Fibroblast of lung (primary cell): ENCODE measurements around the gene AXL. TPM values are rescaled to one million over a fixed set of nuclear protein-coding genes. Genes with fewer than 3 reads are reported as not detected.

Experiments used
- DNase-seq, 2 donors: peaks; one replicate each; pipeline versions ENCODE4 v3.0.0 to v3.0.0-alpha.2; 2010; ENCODE audit warnings: low read depth in 2 of 2
- H2AFZ ChIP-seq: 2 replicates; pipeline ENCODE4 v1.5.1; 2012; ENCODE audit warnings: low read length, control low read depth, inconsistent platforms
- H3K27ac ChIP-seq: 2 replicates; pipeline ENCODE4 v1.5.1; 2011; ENCODE audit warnings: low read length, control low read depth; ENCODE audit not compliant: insufficient read depth
- H3K27me3 ChIP-seq: 2 replicates; pipeline ENCODE4 v1.5.1; 2011; ENCODE audit warnings: mild to moderate bottlenecking, low read length; ENCODE audit not compliant: control insufficient read depth, insufficient read depth
- H3K36me3 ChIP-seq: 2 replicates; pipeline ENCODE4 v1.5.1; 2011; ENCODE audit warnings: low read length; ENCODE audit not compliant: control insufficient read depth, insufficient read depth
- H3K4me1 ChIP-seq: 2 replicates; pipeline ENCODE4 v1.5.1; 2011; ENCODE audit warnings: low read length; ENCODE audit not compliant: control insufficient read depth, insufficient read depth; ENCODE audit errors: extremely low read depth
- H3K4me2 ChIP-seq: 2 replicates; pipeline ENCODE4 v1.5.1; 2011; ENCODE audit warnings: low read length, control low read depth; ENCODE audit not compliant: insufficient read depth; ENCODE audit errors: extremely low read depth
- H3K4me3 ChIP-seq, 4 experiments: fragments of 200-600 bp in 1 of 4; sonication (generic) in 1 of 4; replicated peaks in 1 of 4; 2 replicates each; pipeline ENCODE4 v1.5.1; 2011 to 2016; ENCODE audit warnings: low read length in 4 of 4, low read depth in 3 of 4, mild to moderate bottlenecking in 3 of 4, control low read depth in 2 of 4, inconsistent platforms in 1 of 4, mixed read lengths in 1 of 4; ENCODE audit not compliant: insufficient read depth in 1 of 4; ENCODE audit errors: control extremely low read depth in 1 of 4
- H3K79me2 ChIP-seq: 2 replicates; pipeline ENCODE4 v1.5.1; 2012; ENCODE audit warnings: mild to moderate bottlenecking, low read length, inconsistent platforms; ENCODE audit not compliant: control insufficient read depth, insufficient read depth
- H3K9ac ChIP-seq: 2 replicates; pipeline ENCODE4 v1.5.1; 2011; ENCODE audit warnings: mild to moderate bottlenecking, low read length, control low read depth; ENCODE audit not compliant: insufficient read depth
- H3K9me3 ChIP-seq: 2 replicates; pipeline ENCODE4 v1.5.1; 2012; ENCODE audit warnings: low read depth, low read length; ENCODE audit not compliant: control insufficient read depth, insufficient read depth
- H4K20me1 ChIP-seq: 2 replicates; pipeline ENCODE4 v1.5.1; 2011; ENCODE audit warnings: low read length; ENCODE audit not compliant: control insufficient read depth, insufficient read depth; ENCODE audit errors: extremely low read depth
- CTCF ChIP-seq, 2 donors: IDR thresholded peaks in 1 of 2; conservative IDR thresholded peaks in 1 of 2; 1 replicate in 1 of 2; 2 replicates in 1 of 2; pipeline ENCODE4 v1.5.1; 2011 to 2012; ENCODE audit warnings: low read length in 2 of 2, control low read depth in 1 of 2, inconsistent platforms in 1 of 2, low read depth in 1 of 2, mild to moderate bottlenecking in 1 of 2
- EZH2 ChIP-seq: IDR thresholded peaks from 2 replicates; pipeline ENCODE4 v1.5.1; 2012; ENCODE audit warnings: low read length, control low read depth, mild to moderate bottlenecking; ENCODE audit errors: missing control alignments
- polyA plus RNA-seq, 2 donors: library from polyadenylated mRNA; depleted of rRNA in 1 of 2; stranded (reverse) in 1 of 2; unstranded in 1 of 2; fragments of >200 nt; gene quantifications; 2 replicates each; pipeline ENCODE4 v1.2.1, GENCODE V29; 2011 to 2012; ENCODE audit warnings: missing spikeins in 1 of 2
- total RNA-seq: library from RNA; depleted of rRNA; stranded (reverse); fragments of >200 nt; gene quantifications from 2 replicates; pipeline ENCODE4 v1.2.1, GENCODE V29; 2014

Gene AXL
- total and polyA plus RNA-seq, 2 donors (not counting 1 experiment from before 2014, with no cell fraction given) = 223 to 319 TPM

- H3K4me1 ChIP-seq = peaks cover 52% of the 10 kb centered on the region
- peaks cover 46% of the 10 kb centered on the region for H3K36me3 ChIP-seq
These were observed 5.6 kb downstream of the AXL start for GRCh38 chr19:41224632-41225031.

GRCh38 chr19:41225238-41226052 is 6.4 kb downstream of the AXL start:
- H3K27ac ChIP-seq = peak overlapping the region; percentile 99
- no peak overlapping the region for H2AFZ ChIP-seq
- peak overlapping the region; percentile 25 to 51 (median 39) for H3K4me3 ChIP-seq
- no peaks in the 10 kb centered on the region for H3K9me3 ChIP-seq
- peak; percentile 99 to 100 for DNase-seq
- H3K27me3 ChIP-seq = no peaks in the 10 kb centered on the region
- peaks cover 76% of the 10 kb centered on the region for H3K79me2 ChIP-seq
- H3K4me1 ChIP-seq = peaks cover 56% of the 10 kb centered on the region
- peak overlapping the region; percentile 78 for H3K9ac ChIP-seq
- H3K36me3 ChIP-seq = peaks cover 51% of the 10 kb centered on the region
- no peaks in the 10 kb centered on the region for H4K20me1 ChIP-seq
- TF ChIP-seq CTCF (conservative IDR thresholded peaks at IDR 0.05 in 1 of 2, IDR thresholded peaks at IDR 0.05 in 1 of 2; ENCODE audit: low read depth in 1 of 2, low read length in 2 of 2) (no peak), EZH2 (no peak)
- peak overlapping the region; percentile 81 for H3K4me2 ChIP-seq

More at GRCh38 chr19:41224632-41225031, 5.6 kb downstream of the AXL start:
- peaks cover 76% of the 10 kb centered on the region for H3K79me2 ChIP-seq
- no peak for TF ChIP-seq CTCF (conservative IDR thresholded peaks at IDR 0.05 in 1 of 2, IDR thresholded peaks at IDR 0.05 in 1 of 2; ENCODE audit: low read depth in 1 of 2, low read length in 2 of 2)
- no peak for TF ChIP-seq EZH2
- no peak for DNase-seq
- H2AFZ ChIP-seq = no peak overlapping the region
- peak overlapping the region; percentile 81 for H3K4me2 ChIP-seq
- H3K27ac ChIP-seq = peak overlapping the region; percentile 99
- no peaks in the 10 kb centered on the region for H3K27me3 ChIP-seq
- H4K20me1 ChIP-seq = no peaks in the 10 kb centered on the region
- no peaks in the 10 kb centered on the region for H3K9me3 ChIP-seq
- H3K4me3 ChIP-seq = peak overlapping the region in 1 of 4 experiments; percentile 4
- peak overlapping the region; percentile 10 for H3K9ac ChIP-seq

GRCh38 chr19:41226053-41226873 is 7.2 kb downstream of the AXL start:
- Histone ChIP-seq H2AFZ (no peak overlapping the region), H3K4me2 (peak overlapping the region; percentile 75), H3K4me3 (peak overlapping the region; percentile 25 to 51 (median 38)), H4K20me1 (no peaks in the 10 kb centered on the region), H3K27me3 (no peaks in the 10 kb centered on the region), H3K9ac (peak overlapping the region; percentile 78), H3K79me2 (peaks cover 76% of the 10 kb centered on the region), H3K4me1 (peaks cover 50% of the 10 kb centered on the region), H3K9me3 (no peaks in the 10 kb centered on the region), H3K36me3 (peaks cover 50% of the 10 kb centered on the region), H3K27ac (peak overlapping the region; percentile 99)
- TF ChIP-seq EZH2 (no peak), CTCF (conservative IDR thresholded peaks at IDR 0.05 in 1 of 2, IDR thresholded peaks at IDR 0.05 in 1 of 2; ENCODE audit: low read depth in 1 of 2, low read length in 2 of 2) (peak in 1 of 2 donors; percentile 13)
- DNase-seq = peak; percentile 82 to 93
